Gastroesophageal sphincter (tissue), 3 donors: Measurements from ENCODE around the gene CAPNS1.

ENCODE experiments used
- EP300 ChIP-seq: sonication (generic); formaldehyde crosslinking; IDR thresholded peaks from one replicate; pipeline ENCODE4 v1.6.1; 2017; ENCODE audit warnings: antibody characterized with exemption, mild to moderate bottlenecking
- POLR2A ChIP-seq, 2 donors: fragments of 450-650 bp; IDR thresholded peaks; one replicate each; pipeline ENCODE4 v1.6.1; 2017; ENCODE audit warnings: antibody characterized with exemption in 2 of 2, mild to moderate bottlenecking in 2 of 2, moderate library complexity in 1 of 2
- POLR2AphosphoS5 ChIP-seq: sonication (generic); formaldehyde crosslinking; IDR thresholded peaks from one replicate; pipeline ENCODE4 v1.6.1; 2017; ENCODE audit warnings: antibody characterized with exemption
- TF ChIP-seq, protein P1 (sequence below), 4 experiments: fragments of 200-600 bp in 2 of 4; fragments of 450-650 bp in 2 of 4; sonication (generic) in 1 of 4; IDR thresholded peaks; one replicate each; pipeline ENCODE4 v1.5.1; 2017 to 2019; ENCODE audit warnings: antibody characterized with exemption in 4 of 4, mild to moderate bottlenecking in 2 of 4, moderate library complexity in 2 of 4

DNA sequence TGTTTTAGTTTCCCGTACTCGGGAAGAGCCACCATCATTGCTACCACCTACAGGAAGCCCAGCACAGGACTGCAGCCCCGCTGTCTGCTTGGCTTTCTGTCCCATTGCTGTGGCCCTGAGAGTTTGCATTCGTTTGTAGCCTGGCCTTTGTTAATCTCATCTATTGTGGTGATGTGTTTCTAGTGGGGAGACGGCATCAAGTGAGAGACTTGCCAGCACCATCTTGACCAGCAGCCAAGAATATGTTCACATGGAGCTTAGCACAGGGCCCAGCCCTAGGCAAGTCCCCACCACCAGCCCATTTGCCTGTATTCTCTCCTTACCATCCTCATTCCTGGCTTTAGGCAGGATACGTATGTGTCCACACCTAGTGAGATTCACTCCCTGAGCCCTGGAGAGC lies 46.2 kb upstream of the CAPNS1 start:
- TF ChIP-seq, protein P1, sequence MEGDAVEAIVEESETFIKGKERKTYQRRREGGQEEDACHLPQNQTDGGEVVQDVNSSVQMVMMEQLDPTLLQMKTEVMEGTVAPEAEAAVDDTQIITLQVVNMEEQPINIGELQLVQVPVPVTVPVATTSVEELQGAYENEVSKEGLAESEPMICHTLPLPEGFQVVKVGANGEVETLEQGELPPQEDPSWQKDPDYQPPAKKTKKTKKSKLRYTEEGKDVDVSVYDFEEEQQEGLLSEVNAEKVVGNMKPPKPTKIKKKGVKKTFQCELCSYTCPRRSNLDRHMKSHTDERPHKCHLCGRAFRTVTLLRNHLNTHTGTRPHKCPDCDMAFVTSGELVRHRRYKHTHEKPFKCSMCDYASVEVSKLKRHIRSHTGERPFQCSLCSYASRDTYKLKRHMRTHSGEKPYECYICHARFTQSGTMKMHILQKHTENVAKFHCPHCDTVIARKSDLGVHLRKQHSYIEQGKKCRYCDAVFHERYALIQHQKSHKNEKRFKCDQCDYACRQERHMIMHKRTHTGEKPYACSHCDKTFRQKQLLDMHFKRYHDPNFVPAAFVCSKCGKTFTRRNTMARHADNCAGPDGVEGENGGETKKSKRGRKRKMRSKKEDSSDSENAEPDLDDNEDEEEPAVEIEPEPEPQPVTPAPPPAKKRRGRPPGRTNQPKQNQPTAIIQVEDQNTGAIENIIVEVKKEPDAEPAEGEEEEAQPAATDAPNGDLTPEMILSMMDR (IDR thresholded peaks at IDR 0.05), result no peak
- TF ChIP-seq POLR2A (IDR thresholded peaks at IDR 0.05) (no peak), EP300 (no peak), POLR2AphosphoS5 (no peak)
